H9 (cell line): ENCODE data around the gene LILRA5. TPM values are rescaled to one million over a fixed set of nuclear protein-coding genes. Genes with fewer than 3 reads are reported as not detected.

Experiments
- DNase-seq: peaks from one replicate; pipeline ENCODE4 v3.0.0-alpha.2; 2017
- H2AFZ ChIP-seq: one replicate; pipeline ENCODE4 v1.6.1; 2013; ENCODE audit warnings: mild to moderate bottlenecking, low read length, control low read depth, moderate library complexity
- H2AK5ac ChIP-seq: 2 replicates; pipeline ENCODE4 v1.6.1; 2013; ENCODE audit warnings: low read length, control low read depth, mixed read lengths; ENCODE audit not compliant: insufficient read length
- H2BK120ac ChIP-seq: one replicate; pipeline ENCODE4 v1.6.1; 2013; ENCODE audit warnings: low read depth, mild to moderate bottlenecking, low read length, control low read depth, inconsistent platforms; ENCODE audit not compliant: poor library complexity, severe bottlenecking
- H2BK12ac ChIP-seq: 2 replicates; pipeline ENCODE4 v1.6.1; 2013; ENCODE audit warnings: low read length, control low read depth, mixed read lengths, low read depth; ENCODE audit not compliant: insufficient read length
- H2BK15ac ChIP-seq: 2 replicates; pipeline ENCODE4 v1.6.1; 2013; ENCODE audit warnings: low read depth, low read length, control low read depth
- H2BK20ac ChIP-seq: one replicate; pipeline ENCODE4 v1.6.1; 2013; ENCODE audit warnings: low read depth, mild to moderate bottlenecking, low read length, control low read depth, inconsistent platforms; ENCODE audit not compliant: poor library complexity, severe bottlenecking
- H2BK5ac ChIP-seq: 2 replicates; pipeline ENCODE4 v1.6.1; 2013; ENCODE audit warnings: low read length, control low read depth, mixed read lengths; ENCODE audit not compliant: insufficient read length
- H3K14ac ChIP-seq: 2 replicates; pipeline ENCODE4 v1.6.1; 2013; ENCODE audit warnings: low read length, control low read depth; ENCODE audit not compliant: insufficient read depth
- H3K18ac ChIP-seq: 2 replicates; pipeline ENCODE4 v1.6.1; 2013; ENCODE audit warnings: low read depth, mild to moderate bottlenecking, mixed read lengths, low read length, control low read depth; ENCODE audit not compliant: insufficient read length
- H3K23ac ChIP-seq: 2 replicates; pipeline ENCODE4 v1.6.1; 2013; ENCODE audit warnings: low read length, control low read depth, mixed read lengths, low read depth; ENCODE audit not compliant: insufficient read length
- H3K23me2 ChIP-seq: 2 replicates; pipeline ENCODE4 v1.6.1; 2013; ENCODE audit warnings: low read depth, mild to moderate bottlenecking, mixed read lengths, low read length, control low read depth; ENCODE audit not compliant: insufficient read length, poor library complexity, severe bottlenecking
- H3K27ac ChIP-seq: 2 replicates; pipeline ENCODE4 v1.5.1; 2013; ENCODE audit warnings: low read length, control low read depth, mixed read lengths, low read depth; ENCODE audit not compliant: insufficient read length
- H3K27me3 ChIP-seq: 2 replicates; pipeline ENCODE4 v1.6.1; 2013; ENCODE audit warnings: low read length, control low read depth, inconsistent platforms; ENCODE audit not compliant: insufficient read depth
- H3K4ac ChIP-seq: 2 replicates; pipeline ENCODE4 v1.6.1; 2013; ENCODE audit warnings: low read depth, mild to moderate bottlenecking, control low read depth, inconsistent platforms, low read length, moderate library complexity
- H3K4me1 ChIP-seq: 2 replicates; pipeline ENCODE4 v1.6.1; 2013; ENCODE audit warnings: low read length, control low read depth, inconsistent platforms; ENCODE audit not compliant: insufficient read depth
- H3K4me2 ChIP-seq: 2 replicates; pipeline ENCODE4 v1.6.1; 2013; ENCODE audit warnings: low read length, control low read depth, mixed read lengths; ENCODE audit not compliant: insufficient read length, insufficient read depth
- H3K56ac ChIP-seq: 2 replicates; pipeline ENCODE4 v1.6.1; 2013; ENCODE audit warnings: low read depth, mild to moderate bottlenecking, mixed read lengths, low read length, control low read depth; ENCODE audit not compliant: insufficient read length
- H3K79me1 ChIP-seq: 2 replicates; pipeline ENCODE4 v1.6.1; 2013; ENCODE audit warnings: low read depth, mild to moderate bottlenecking, moderate library complexity, low read length, control low read depth, inconsistent platforms; ENCODE audit not compliant: insufficient read depth, poor library complexity, severe bottlenecking
- H3K79me2 ChIP-seq: 2 replicates; pipeline ENCODE4 v1.6.1; 2013; ENCODE audit warnings: low read length, control low read depth, inconsistent platforms; ENCODE audit not compliant: insufficient read depth
- H3K9ac ChIP-seq: 2 replicates; pipeline ENCODE4 v1.6.1; 2013; ENCODE audit warnings: low read length, control low read depth, mixed read lengths; ENCODE audit not compliant: insufficient read length; ENCODE audit errors: extremely low read depth
- H3K9me3 ChIP-seq: one replicate; pipeline ENCODE4 v1.6.1; 2013; ENCODE audit warnings: low read depth, low read length, inconsistent platforms; ENCODE audit not compliant: control insufficient read depth
- H3T11ph ChIP-seq: one replicate; pipeline ENCODE4 v1.6.1; 2013; ENCODE audit warnings: mild to moderate bottlenecking, low read length, control low read depth, inconsistent platforms
- H4K20me1 ChIP-seq: one replicate; pipeline ENCODE4 v1.6.1; 2013; ENCODE audit not compliant: control insufficient read depth, insufficient read length, insufficient read depth
- H4K5ac ChIP-seq: 2 replicates; pipeline ENCODE4 v1.6.1; 2013; ENCODE audit warnings: low read depth, mild to moderate bottlenecking, mixed read lengths, low read length, control low read depth; ENCODE audit not compliant: insufficient read length
- H4K8ac ChIP-seq: replicated peaks from 2 replicates; pipeline ENCODE4 v1.6.1; 2013; ENCODE audit warnings: low read length, control low read depth, mixed read lengths, low read depth; ENCODE audit not compliant: insufficient read length
- H4K91ac ChIP-seq: 2 replicates; pipeline ENCODE4 v1.6.1; 2013; ENCODE audit warnings: low read depth, mild to moderate bottlenecking, moderate library complexity, mixed read lengths, low read length, control low read depth; ENCODE audit not compliant: insufficient read length
- H3K27ac Mint-ChIP-seq, 3 experiments: 2 replicates in 2 of 3; 3 replicates in 1 of 3; pipeline ENCODE4 v1.8.0; 2020 to 2021; ENCODE audit warnings: mixed read lengths in 3 of 3, mild to moderate bottlenecking in 1 of 3, moderate library complexity in 1 of 3
- H3K27me3 Mint-ChIP-seq: 2 replicates; pipeline ENCODE4 v1.8.0; 2021; ENCODE audit warnings: low read depth, mild to moderate bottlenecking, moderate library complexity, mixed read lengths
- H3K36me3 Mint-ChIP-seq, 3 experiments: 2 replicates in 2 of 3; 3 replicates in 1 of 3; pipeline ENCODE4 v1.8.0; 2020 to 2021; ENCODE audit warnings: low read depth in 3 of 3, mixed read lengths in 3 of 3; ENCODE audit not compliant: insufficient read depth in 1 of 3
- H3K4me1 Mint-ChIP-seq, 2 experiments: 2 replicates each; pipeline ENCODE4 v1.8.0; 2020; ENCODE audit warnings: mixed read lengths in 2 of 2
- H3K4me3 Mint-ChIP-seq, 2 experiments: 2 replicates in 1 of 2; 3 replicates in 1 of 2; pipeline ENCODE4 v1.8.0; 2020 to 2021; ENCODE audit warnings: mild to moderate bottlenecking in 2 of 2, mixed read lengths in 2 of 2, moderate library complexity in 1 of 2
- H3K9me3 Mint-ChIP-seq, 2 experiments: 2 replicates in 1 of 2; 3 replicates in 1 of 2; pipeline ENCODE4 v1.8.0; 2020; ENCODE audit warnings: mild to moderate bottlenecking in 2 of 2, mixed read lengths in 2 of 2, moderate library complexity in 1 of 2
- WGBS: extraction: QIAGEN DNeasy Blood & Tissue Kit; methylation state at CpG from one replicate; pipeline ENCODE4 v1.1.7; 2013; ENCODE audit warnings: missing lambda C conversion rate, low lambda C conversion rate, mixed read lengths; ENCODE audit not compliant: insufficient read length; ENCODE audit errors: extremely low coverage; 5-methylcytosine and 5-hydroxymethylcytosine counted together
- total RNA-seq: library from RNA; stranded (reverse); gene quantifications from 2 replicates; pipeline ENCODE4 v1.2.1, GENCODE V29; 2021
- TF ChIP-seq, protein P1 (sequence below): fragments of 200-600 bp; sonication (generic); conservative IDR thresholded peaks from 3 replicates; pipeline ENCODE4 v1.8.0; 2021; ENCODE audit warnings: antibody characterized with exemption, mild to moderate bottlenecking

The LILRA5 gene
- total RNA-seq, 1 experiment from 2014 or later: not detected

DNA sequence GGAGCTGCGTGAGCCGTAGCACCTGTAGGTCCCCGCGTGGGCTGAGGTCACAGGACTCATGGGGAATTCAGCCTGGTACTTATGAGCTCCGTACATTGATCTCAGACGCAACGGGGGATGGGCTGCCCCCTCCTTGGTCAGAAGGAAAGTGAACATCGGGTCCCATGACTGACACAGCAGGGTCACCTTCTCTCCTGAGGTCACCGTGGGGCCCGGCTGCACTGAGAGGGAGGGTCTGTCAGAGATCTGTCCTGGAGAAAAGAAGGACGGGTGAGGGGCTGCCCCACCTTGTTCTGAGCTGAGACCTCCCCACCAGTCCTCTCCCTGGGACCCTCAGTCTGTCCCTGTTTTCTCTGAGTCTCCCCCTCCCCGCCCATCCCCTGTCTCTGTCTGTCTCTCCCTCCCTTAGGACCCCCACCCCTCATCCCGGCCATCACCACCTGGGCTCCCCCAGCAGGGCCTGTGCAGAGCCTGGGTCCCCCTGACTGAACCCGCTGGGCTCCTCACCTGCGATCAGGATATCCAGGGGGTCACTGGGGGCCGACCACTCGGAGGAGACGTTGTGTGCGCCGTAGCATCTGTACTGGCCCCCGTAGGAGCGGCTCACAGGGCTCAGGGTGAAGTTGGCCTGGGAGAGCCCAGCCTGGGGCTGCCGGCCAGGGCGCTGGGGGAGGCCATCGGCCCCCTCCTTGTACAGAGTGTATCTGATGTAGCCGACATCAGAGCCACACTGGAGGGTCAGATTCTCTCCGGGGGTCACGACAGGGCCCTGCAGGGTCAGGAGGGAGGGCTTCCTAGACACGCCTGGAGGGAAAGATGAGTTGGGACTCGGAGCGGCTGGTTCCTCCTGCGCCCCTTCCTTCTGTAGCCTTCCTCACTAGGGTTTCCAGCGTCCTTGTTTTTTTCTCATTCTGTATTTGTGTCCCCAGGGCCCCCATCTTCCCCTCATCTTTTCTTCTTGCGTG lies 24.2 kb upstream of the LILRA5 start:
- Histone ChIP-seq H3K4ac (no peak overlapping the region), H2AFZ (no peak overlapping the region), H3K56ac (no peak overlapping the region), H2BK120ac (no peak overlapping the region), H2BK5ac (no peak overlapping the region), H2AK5ac (no peak overlapping the region), H2BK20ac (no peak overlapping the region), H4K8ac (no peak overlapping the region), H2BK12ac (no peak overlapping the region), H3K9ac (no peak overlapping the region), H3K23me2 (no peaks in the 10 kb centered on the region), H4K91ac (no peak overlapping the region), H3K79me1 (no peaks in the 10 kb centered on the region), H3K14ac (no peak overlapping the region; the same call in 1 of the 2 replicates), H3K18ac (no peak overlapping the region), H3K4me1 (no peaks in the 10 kb centered on the region; the same call in 1 of the 2 replicates), H3K9me3 (no peaks in the 10 kb centered on the region), H3K79me2 (no peaks in the 10 kb centered on the region), H4K5ac (no peak overlapping the region), H3K27ac (no peak overlapping the region), H2BK15ac (no peak overlapping the region), H3K4me2 (no peak overlapping the region), H3K27me3 (no peaks in the 10 kb centered on the region), H3T11ph (no peak overlapping the region), H3K23ac (no peak overlapping the region), H4K20me1 (no peaks in the 10 kb centered on the region)
- Mint-ChIP-seq H3K27me3 (peaks cover 11% of the 10 kb centered on the region), H3K4me1 (peaks cover 4 to 20% of the 10 kb centered on the region in 2 experiments; a peak in 3 of 4 replicates), H3K27ac (no peak overlapping the region; a peak in 1 of 7 replicates), H3K9me3 (peaks cover 0 to 81% of the 10 kb centered on the region in 2 experiments; a peak in 2 of 5 replicates), H3K36me3 (no peaks in the 10 kb centered on the region; a peak in 2 of 7 replicates), H3K4me3 (no peak overlapping the region)
- TF ChIP-seq, protein P1, sequence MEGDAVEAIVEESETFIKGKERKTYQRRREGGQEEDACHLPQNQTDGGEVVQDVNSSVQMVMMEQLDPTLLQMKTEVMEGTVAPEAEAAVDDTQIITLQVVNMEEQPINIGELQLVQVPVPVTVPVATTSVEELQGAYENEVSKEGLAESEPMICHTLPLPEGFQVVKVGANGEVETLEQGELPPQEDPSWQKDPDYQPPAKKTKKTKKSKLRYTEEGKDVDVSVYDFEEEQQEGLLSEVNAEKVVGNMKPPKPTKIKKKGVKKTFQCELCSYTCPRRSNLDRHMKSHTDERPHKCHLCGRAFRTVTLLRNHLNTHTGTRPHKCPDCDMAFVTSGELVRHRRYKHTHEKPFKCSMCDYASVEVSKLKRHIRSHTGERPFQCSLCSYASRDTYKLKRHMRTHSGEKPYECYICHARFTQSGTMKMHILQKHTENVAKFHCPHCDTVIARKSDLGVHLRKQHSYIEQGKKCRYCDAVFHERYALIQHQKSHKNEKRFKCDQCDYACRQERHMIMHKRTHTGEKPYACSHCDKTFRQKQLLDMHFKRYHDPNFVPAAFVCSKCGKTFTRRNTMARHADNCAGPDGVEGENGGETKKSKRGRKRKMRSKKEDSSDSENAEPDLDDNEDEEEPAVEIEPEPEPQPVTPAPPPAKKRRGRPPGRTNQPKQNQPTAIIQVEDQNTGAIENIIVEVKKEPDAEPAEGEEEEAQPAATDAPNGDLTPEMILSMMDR: no peak
- no CpG with 5 or more reads among the region's 34 CpGs for WGBS
- DNase-seq: no peak
